ENCODE measurements around the gene LTBP3. TPM values are rescaled to one million over a fixed set of nuclear protein-coding genes. Genes with fewer than 3 reads are reported as not detected.

LTBP3 gene
- total RNA-seq, 1 experiment from 2014 or later = 248 TPM

DNA sequence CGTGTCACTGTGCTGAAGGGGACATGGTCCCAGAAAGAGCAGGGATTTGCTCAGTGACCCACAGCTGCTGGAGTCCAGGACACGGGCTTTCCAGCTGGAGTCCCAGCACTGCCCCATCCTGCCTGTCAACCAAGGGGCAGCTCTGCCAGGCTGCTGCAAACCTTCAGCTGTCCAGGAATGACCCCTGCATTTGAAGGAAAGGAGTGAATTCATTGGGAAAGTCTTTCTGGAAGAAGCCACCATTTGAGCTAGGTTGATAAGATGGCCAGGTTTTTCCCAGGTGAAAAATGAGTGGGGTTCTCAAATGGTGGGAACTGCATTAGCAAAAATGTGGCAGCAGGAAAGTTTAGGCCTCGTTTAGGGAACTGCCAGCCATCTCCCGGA lies 28.1 kb upstream of the LTBP3 start:
- BruUV-seq (replicated peaks) = no TSS peak
- DNase-seq (ENCODE audit: low read depth, low spot score) = no peak
- intact Hi-C loops (cut with micrococcal nuclease) = no loop called here
- ChIA-PET CTCF (interaction anchor here (0.9 to 1.0 kb wide), 2 partner anchors 9 to 45 kb away, joined by 3 read pairs; no protein-coding TSS in a partner anchor), RAD21 (ENCODE audit: low non-redundant PET in 1 of 2, low total read pairs in 2 of 2, uncharacterized antibody in 2 of 2, unreplicated experiment in 2 of 2) (no interaction called here), POLR2A (interaction anchor here (0.9 to 1.5 kb wide), 2 partner anchors 12 to 273 kb away, joined by 3 read pairs; partner anchors contain the start of gene MUS81)
- H3K9me3 ChIP-seq (ENCODE audit: control insufficient read depth in 1 of 2, insufficient read depth in 1 of 2, low read depth in 1 of 2, low read length in 2 of 2) = no peaks in the 10 kb centered on the region
- H3K4me3 ChIP-seq (replicated peaks in 1 of 2; ENCODE audit: low read depth in 1 of 2, low read length in 2 of 2) = no peak overlapping the region
- no peak overlapping the region for H3K4me2 ChIP-seq (ENCODE audit: low read length)
- H3K27me3 ChIP-seq (ENCODE audit: insufficient read depth, low read length) = no peaks in the 10 kb centered on the region
- ATAC-seq = no peak
- H3K4me1 ChIP-seq (ENCODE audit: control insufficient read depth in 1 of 2, insufficient read depth in 2 of 2, low read length in 2 of 2) = peaks cover 14 to 25% of the 10 kb centered on the region in 2 experiments
- no peaks in the 10 kb centered on the region; a peak in 1 of 4 replicates for H3K36me3 ChIP-seq (ENCODE audit: control insufficient read depth in 1 of 2, insufficient read depth in 2 of 2, low read length in 2 of 2)
- H3K9me2 ChIP-seq (ENCODE audit: insufficient read depth) = no peaks in the 10 kb centered on the region
- no peak for TF ChIP-seq CEBPB (IDR thresholded peaks at IDR 0.05; ENCODE audit: low read depth)
- TF ChIP-seq ZBTB33 (IDR thresholded peaks at IDR 0.05; ENCODE audit: extremely low read depth, insufficient replicate concordance, low read length) = no peak
- no peak for TF ChIP-seq TCF7L2 (IDR thresholded peaks at IDR 0.05; ENCODE audit: borderline replicate concordance, extremely low read depth, insufficient read depth, insufficient read length)
- no peak for TF ChIP-seq EZH2 (IDR thresholded peaks at IDR 0.05)
- no peak for TF ChIP-seq ZFX (IDR thresholded peaks at IDR 0.05)
- no peak for TF ChIP-seq EGR1 (IDR thresholded peaks at IDR 0.05; ENCODE audit: low read depth)
- TF ChIP-seq SP1 (IDR thresholded peaks at IDR 0.05; ENCODE audit: low read depth) = no peak
- TF ChIP-seq SRF (IDR thresholded peaks at IDR 0.05; ENCODE audit: low read depth) = no peak
- TF ChIP-seq EZH2phosphoT487 (IDR thresholded peaks at IDR 0.05; ENCODE audit: borderline replicate concordance) = no peak
- TF ChIP-seq YY1 (IDR thresholded peaks at IDR 0.05; ENCODE audit: extremely low read depth, insufficient replicate concordance, low read depth, low read length) = no peak
- no peak for TF ChIP-seq MAX (IDR thresholded peaks at IDR 0.05)
- TF ChIP-seq CTCF (IDR thresholded peaks at IDR 0.05 in 2 of 3, conservative IDR thresholded peaks at IDR 0.05 in 1 of 3; ENCODE audit: borderline replicate concordance in 1 of 3, insufficient read depth in 1 of 3, low read depth in 2 of 3, low read length in 2 of 3) = no peak
- TF ChIP-seq POLR2AphosphoS5 (IDR thresholded peaks at IDR 0.05; ENCODE audit: low read depth, low read length) = no peak
- no peak for TF ChIP-seq ATF3 (IDR thresholded peaks at IDR 0.05)
- no peak for TF ChIP-seq ELF1 (IDR thresholded peaks at IDR 0.05; ENCODE audit: borderline replicate concordance, low read depth)
- TF ChIP-seq ZNF274 (IDR thresholded peaks at IDR 0.05; ENCODE audit: low read depth, low read length) = no peak
- TF ChIP-seq, protein P1, sequence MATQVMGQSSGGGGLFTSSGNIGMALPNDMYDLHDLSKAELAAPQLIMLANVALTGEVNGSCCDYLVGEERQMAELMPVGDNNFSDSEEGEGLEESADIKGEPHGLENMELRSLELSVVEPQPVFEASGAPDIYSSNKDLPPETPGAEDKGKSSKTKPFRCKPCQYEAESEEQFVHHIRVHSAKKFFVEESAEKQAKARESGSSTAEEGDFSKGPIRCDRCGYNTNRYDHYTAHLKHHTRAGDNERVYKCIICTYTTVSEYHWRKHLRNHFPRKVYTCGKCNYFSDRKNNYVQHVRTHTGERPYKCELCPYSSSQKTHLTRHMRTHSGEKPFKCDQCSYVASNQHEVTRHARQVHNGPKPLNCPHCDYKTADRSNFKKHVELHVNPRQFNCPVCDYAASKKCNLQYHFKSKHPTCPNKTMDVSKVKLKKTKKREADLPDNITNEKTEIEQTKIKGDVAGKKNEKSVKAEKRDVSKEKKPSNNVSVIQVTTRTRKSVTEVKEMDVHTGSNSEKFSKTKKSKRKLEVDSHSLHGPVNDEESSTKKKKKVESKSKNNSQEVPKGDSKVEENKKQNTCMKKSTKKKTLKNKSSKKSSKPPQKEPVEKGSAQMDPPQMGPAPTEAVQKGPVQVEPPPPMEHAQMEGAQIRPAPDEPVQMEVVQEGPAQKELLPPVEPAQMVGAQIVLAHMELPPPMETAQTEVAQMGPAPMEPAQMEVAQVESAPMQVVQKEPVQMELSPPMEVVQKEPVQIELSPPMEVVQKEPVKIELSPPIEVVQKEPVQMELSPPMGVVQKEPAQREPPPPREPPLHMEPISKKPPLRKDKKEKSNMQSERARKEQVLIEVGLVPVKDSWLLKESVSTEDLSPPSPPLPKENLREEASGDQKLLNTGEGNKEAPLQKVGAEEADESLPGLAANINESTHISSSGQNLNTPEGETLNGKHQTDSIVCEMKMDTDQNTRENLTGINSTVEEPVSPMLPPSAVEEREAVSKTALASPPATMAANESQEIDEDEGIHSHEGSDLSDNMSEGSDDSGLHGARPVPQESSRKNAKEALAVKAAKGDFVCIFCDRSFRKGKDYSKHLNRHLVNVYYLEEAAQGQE (IDR thresholded peaks at IDR 0.05; ENCODE audit: low read depth) = no peak
- no peak overlapping the region for H3K27ac ChIP-seq (ENCODE audit: low read depth, low read length)
- H4K20me1 ChIP-seq (ENCODE audit: insufficient read depth) = no peaks in the 10 kb centered on the region
- H3K9ac ChIP-seq (ENCODE audit: low read length) = no peak overlapping the region
- no peak overlapping the region for H2AFZ ChIP-seq (ENCODE audit: low read depth, low read length, poor library complexity, severe bottlenecking)
- no peaks in the 10 kb centered on the region for H3K79me2 ChIP-seq (ENCODE audit: insufficient read depth, low read length)

All from HCT116 (cell line).